ENCODE measurements around the gene CCDC142. TPM values are rescaled to one million over a fixed set of nuclear protein-coding genes. Genes with fewer than 3 reads are reported as not detected.
A peak's percentile ranks its signal among the peaks of the same experiment; 100 is the strongest.

CCDC142 gene
- total and polyA plus RNA-seq, 2 of the 8 experiments (the other 6 are each of a cell fraction or from before 2014, with no cell fraction given), result 6.0 to 10.7 TPM

- TF ChIP-seq USF2 (IDR thresholded peaks at IDR 0.05; ENCODE audit: low read length) (no peak), MAFK (IDR thresholded peaks at IDR 0.05; ENCODE audit: low read depth, low read length) (no peak), TBP (IDR thresholded peaks at IDR 0.05; ENCODE audit: low read depth, low read length) (peak; percentile 52; the same call in 1 of the 2 replicates), SP4 (IDR thresholded peaks at IDR 0.05; ENCODE audit: low read length) (peak; percentile 77; the same call in 1 of the 2 replicates), SP2 (IDR thresholded peaks at IDR 0.05; ENCODE audit: low read length) (no peak), RFX5 (IDR thresholded peaks at IDR 0.05; ENCODE audit: borderline replicate concordance, low read depth, low read length) (no peak), RNF2 (IDR thresholded peaks at IDR 0.05; ENCODE audit: borderline replicate concordance, low read depth, low read length, missing control alignments, poor library complexity, severe bottlenecking) (no peak), ATF3 (IDR thresholded peaks at IDR 0.05; ENCODE audit: insufficient read depth, low read depth, low read length) (no peak), TEAD4 (IDR thresholded peaks at IDR 0.05; ENCODE audit: low read depth, low read length) (peak; percentile 56; the same call in 1 of the 2 replicates), SIRT6 (IDR thresholded peaks at IDR 0.05; ENCODE audit: low read length) (no peak), EP300 (IDR thresholded peaks at IDR 0.05; ENCODE audit: borderline replicate concordance in 1 of 2, low read depth in 2 of 2, low read length in 2 of 2) (no peak), GTF2F1 (IDR thresholded peaks at IDR 0.05; ENCODE audit: borderline replicate concordance, low read depth, low read length) (no peak), ZNF274 (IDR thresholded peaks at IDR 0.05; ENCODE audit: borderline replicate concordance, extremely low read depth, low read length) (no peak), ASH2L (IDR thresholded peaks at IDR 0.05; ENCODE audit: low read length) (peak; percentile 76), CEBPB (IDR thresholded peaks at IDR 0.05; ENCODE audit: low read depth, low read length) (no peak), GABPA (IDR thresholded peaks at IDR 0.05; ENCODE audit: borderline replicate concordance, insufficient read depth, low read length) (no peak), CREB1 (IDR thresholded peaks at IDR 0.05) (0 out of 2 replicates have a peak, but pooled peaks have one; percentile 13), RXRA (IDR thresholded peaks at IDR 0.05; ENCODE audit: insufficient read depth, low read depth, low read length) (no peak), BCL11A (IDR thresholded peaks at IDR 0.05; ENCODE audit: low read depth in 2 of 2, low read length in 2 of 2) (no peak), FOSL1 (IDR thresholded peaks at IDR 0.05; ENCODE audit: insufficient read depth, low read depth, low read length) (no peak)
- TF ChIP-seq, protein P1, sequence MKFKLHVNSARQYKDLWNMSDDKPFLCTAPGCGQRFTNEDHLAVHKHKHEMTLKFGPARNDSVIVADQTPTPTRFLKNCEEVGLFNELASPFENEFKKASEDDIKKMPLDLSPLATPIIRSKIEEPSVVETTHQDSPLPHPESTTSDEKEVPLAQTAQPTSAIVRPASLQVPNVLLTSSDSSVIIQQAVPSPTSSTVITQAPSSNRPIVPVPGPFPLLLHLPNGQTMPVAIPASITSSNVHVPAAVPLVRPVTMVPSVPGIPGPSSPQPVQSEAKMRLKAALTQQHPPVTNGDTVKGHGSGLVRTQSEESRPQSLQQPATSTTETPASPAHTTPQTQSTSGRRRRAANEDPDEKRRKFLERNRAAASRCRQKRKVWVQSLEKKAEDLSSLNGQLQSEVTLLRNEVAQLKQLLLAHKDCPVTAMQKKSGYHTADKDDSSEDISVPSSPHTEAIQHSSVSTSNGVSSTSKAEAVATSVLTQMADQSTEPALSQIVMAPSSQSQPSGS (IDR thresholded peaks at IDR 0.05; ENCODE audit: low read length), result 0 out of 2 replicates have a peak, but pooled peaks have one; percentile 55
Observed at GRCh38 chr2:74440378-74441169, 42.2 kb downstream of the CCDC142 start (continued).

All from H1 (cell line).